ENCODE measurements around the gene GABBR1.

- TF ChIP-seq CTCF (conservative IDR thresholded peaks at IDR 0.05 in 1 of 2, IDR thresholded peaks at IDR 0.05 in 1 of 2; ENCODE audit: extremely low read depth in 1 of 2, insufficient read depth in 1 of 2, low read depth in 1 of 2, low read length in 2 of 2) (no peak), EZH2 (IDR thresholded peaks at IDR 0.05; ENCODE audit: borderline replicate concordance, low read length) (no peak)
Observed at GRCh38 chr6:29510202-29510601, 122.8 kb downstream of the GABBR1 start.

Data from mammary epithelial cell (primary cell).